K562 (cell line): ENCODE measurements around the gene SRP72. TPM values are rescaled to one million over a fixed set of nuclear protein-coding genes. Genes with fewer than 3 reads are reported as not detected.

ENCODE experiments used
- IRF2 ChIP-seq: sonication (generic); formaldehyde crosslinking; IDR thresholded peaks from 2 replicates; pipeline ENCODE4 v1.8.1; 2022; ENCODE audit warnings: mild to moderate bottlenecking, missing genetic modification reagents
- NELFE ChIP-seq: IDR thresholded peaks from 2 replicates; pipeline ENCODE4 v1.6.1; 2011; ENCODE audit warnings: mild to moderate bottlenecking; ENCODE audit not compliant: insufficient read depth, insufficient read length
- TAF7 ChIP-seq: fragments of 450-650 bp; IDR thresholded peaks from 2 replicates; pipeline ENCODE4 v1.6.1; 2016; ENCODE audit warnings: missing genetic modification characterization, missing compliant biosample characterization
- polyA plus RNA-seq, 8 experiments: library from polyadenylated mRNA; depleted of rRNA in 4 of 8; stranded (reverse) in 5 of 8; unstranded in 3 of 8; fragments of >200 nt; fragmentation: Nextera tagmentation in 2 of 8; fragmentation: Illumina TruSeq in 1 of 8; extraction: Ambion mirVana in 2 of 8; extraction: Trizol in 1 of 8; gene quantifications; 2 replicates each; pipeline versions ENCODE4 v1.2.1 to v1.2.3, GENCODE V29; 2011 to 2014; ENCODE audit warnings: inconsistent platforms in 1 of 8, missing spikeins in 1 of 8
- total RNA-seq, 7 experiments: library from RNA; depleted of rRNA in 6 of 7; stranded (reverse); fragments of >200 nt in 6 of 7; fragmentation: Illumina TruSeq in 2 of 7; extraction: Trizol in 2 of 7; gene quantifications; 2 replicates each; pipeline versions ENCODE4 v1.2.1 to v1.2.3, GENCODE V29; 2011 to 2021; ENCODE audit warnings: low replicate concordance in 1 of 7
- TF ChIP-seq, protein P1 (sequence below), 2 experiments: IDR thresholded peaks in 1 of 2; conservative IDR thresholded peaks in 1 of 2; 2 replicates each; pipeline ENCODE4 v1.6.1; 2016; ENCODE audit warnings: low read depth in 2 of 2, mild to moderate bottlenecking in 1 of 2, missing compliant biosample characterization in 1 of 2, missing genetic modification characterization in 1 of 2, moderate library complexity in 1 of 2
- TF ChIP-seq, protein P2 (sequence below): sonication (generic); formaldehyde crosslinking; IDR thresholded peaks from 2 replicates; pipeline ENCODE4 v1.8.0; 2022; ENCODE audit warnings: mild to moderate bottlenecking, missing genetic modification reagents
- TF ChIP-seq, protein P3 (sequence below): fragments of 250-450 bp; sonication (Bioruptor Pico); IDR thresholded peaks from 2 replicates; pipeline ENCODE4 v1.5.0; 2020; ENCODE audit warnings: mild to moderate bottlenecking, borderline replicate concordance
- TF ChIP-seq, protein P4 (sequence below): sonication (generic); formaldehyde crosslinking; IDR thresholded peaks from 2 replicates; pipeline ENCODE4 v1.8.0; 2022; ENCODE audit warnings: missing genetic modification reagents, mild to moderate bottlenecking, borderline replicate concordance

Gene SRP72
- total and polyA plus RNA-seq, 9 of the 15 experiments (the other 6 are each of a cell fraction or from before 2014, with no cell fraction given), result 124 to 341 (median 202) TPM

DNA sequence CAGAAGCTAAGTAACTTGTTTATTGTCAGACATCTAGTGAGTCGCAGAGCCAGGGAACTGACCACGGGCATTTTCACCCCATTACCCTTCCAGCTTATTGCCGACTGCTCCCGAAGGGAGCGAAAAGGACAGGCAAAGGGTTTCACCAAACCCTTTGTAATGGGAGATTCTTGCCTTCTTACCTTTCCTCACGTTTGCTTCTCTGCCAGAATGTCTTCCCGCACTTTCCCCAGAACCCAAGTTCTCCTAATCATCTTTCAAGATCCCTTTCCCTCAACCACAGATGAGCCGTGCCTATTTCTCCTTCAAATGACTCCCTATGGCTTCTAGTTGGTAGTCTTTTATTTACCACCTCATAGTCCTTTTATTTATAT is 520 bp upstream of the SRP72 start (continued):
- TF ChIP-seq, protein P1, sequence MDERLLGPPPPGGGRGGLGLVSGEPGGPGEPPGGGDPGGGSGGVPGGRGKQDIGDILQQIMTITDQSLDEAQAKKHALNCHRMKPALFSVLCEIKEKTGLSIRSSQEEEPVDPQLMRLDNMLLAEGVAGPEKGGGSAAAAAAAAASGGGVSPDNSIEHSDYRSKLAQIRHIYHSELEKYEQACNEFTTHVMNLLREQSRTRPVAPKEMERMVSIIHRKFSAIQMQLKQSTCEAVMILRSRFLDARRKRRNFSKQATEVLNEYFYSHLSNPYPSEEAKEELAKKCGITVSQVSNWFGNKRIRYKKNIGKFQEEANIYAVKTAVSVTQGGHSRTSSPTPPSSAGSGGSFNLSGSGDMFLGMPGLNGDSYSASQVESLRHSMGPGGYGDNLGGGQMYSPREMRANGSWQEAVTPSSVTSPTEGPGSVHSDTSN (CRISPR knock-in tag; IDR thresholded peaks at IDR 0.05; ENCODE audit: low read depth), result no peak
- TF ChIP-seq, protein P1 (tag; conservative IDR thresholded peaks at IDR 0.05; ENCODE audit: low read depth), result no peak
- TF ChIP-seq NELFE, result no peak
- TF ChIP-seq, protein P2, sequence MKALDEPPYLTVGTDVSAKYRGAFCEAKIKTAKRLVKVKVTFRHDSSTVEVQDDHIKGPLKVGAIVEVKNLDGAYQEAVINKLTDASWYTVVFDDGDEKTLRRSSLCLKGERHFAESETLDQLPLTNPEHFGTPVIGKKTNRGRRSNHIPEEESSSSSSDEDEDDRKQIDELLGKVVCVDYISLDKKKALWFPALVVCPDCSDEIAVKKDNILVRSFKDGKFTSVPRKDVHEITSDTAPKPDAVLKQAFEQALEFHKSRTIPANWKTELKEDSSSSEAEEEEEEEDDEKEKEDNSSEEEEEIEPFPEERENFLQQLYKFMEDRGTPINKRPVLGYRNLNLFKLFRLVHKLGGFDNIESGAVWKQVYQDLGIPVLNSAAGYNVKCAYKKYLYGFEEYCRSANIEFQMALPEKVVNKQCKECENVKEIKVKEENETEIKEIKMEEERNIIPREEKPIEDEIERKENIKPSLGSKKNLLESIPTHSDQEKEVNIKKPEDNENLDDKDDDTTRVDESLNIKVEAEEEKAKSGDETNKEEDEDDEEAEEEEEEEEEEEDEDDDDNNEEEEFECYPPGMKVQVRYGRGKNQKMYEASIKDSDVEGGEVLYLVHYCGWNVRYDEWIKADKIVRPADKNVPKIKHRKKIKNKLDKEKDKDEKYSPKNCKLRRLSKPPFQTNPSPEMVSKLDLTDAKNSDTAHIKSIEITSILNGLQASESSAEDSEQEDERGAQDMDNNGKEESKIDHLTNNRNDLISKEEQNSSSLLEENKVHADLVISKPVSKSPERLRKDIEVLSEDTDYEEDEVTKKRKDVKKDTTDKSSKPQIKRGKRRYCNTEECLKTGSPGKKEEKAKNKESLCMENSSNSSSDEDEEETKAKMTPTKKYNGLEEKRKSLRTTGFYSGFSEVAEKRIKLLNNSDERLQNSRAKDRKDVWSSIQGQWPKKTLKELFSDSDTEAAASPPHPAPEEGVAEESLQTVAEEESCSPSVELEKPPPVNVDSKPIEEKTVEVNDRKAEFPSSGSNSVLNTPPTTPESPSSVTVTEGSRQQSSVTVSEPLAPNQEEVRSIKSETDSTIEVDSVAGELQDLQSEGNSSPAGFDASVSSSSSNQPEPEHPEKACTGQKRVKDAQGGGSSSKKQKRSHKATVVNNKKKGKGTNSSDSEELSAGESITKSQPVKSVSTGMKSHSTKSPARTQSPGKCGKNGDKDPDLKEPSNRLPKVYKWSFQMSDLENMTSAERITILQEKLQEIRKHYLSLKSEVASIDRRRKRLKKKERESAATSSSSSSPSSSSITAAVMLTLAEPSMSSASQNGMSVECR (CRISPR knock-in tag), result no peak
- no peak for TF ChIP-seq IRF2 (CRISPR knock-in tag)
- no peak for TF ChIP-seq TAF7 (tag)
- TF ChIP-seq, protein P3, sequence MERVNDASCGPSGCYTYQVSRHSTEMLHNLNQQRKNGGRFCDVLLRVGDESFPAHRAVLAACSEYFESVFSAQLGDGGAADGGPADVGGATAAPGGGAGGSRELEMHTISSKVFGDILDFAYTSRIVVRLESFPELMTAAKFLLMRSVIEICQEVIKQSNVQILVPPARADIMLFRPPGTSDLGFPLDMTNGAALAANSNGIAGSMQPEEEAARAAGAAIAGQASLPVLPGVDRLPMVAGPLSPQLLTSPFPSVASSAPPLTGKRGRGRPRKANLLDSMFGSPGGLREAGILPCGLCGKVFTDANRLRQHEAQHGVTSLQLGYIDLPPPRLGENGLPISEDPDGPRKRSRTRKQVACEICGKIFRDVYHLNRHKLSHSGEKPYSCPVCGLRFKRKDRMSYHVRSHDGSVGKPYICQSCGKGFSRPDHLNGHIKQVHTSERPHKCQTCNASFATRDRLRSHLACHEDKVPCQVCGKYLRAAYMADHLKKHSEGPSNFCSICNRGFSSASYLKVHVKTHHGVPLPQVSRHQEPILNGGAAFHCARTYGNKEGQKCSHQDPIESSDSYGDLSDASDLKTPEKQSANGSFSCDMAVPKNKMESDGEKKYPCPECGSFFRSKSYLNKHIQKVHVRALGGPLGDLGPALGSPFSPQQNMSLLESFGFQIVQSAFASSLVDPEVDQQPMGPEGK (CRISPR knock-in tag), result no peak
- TF ChIP-seq, protein P4, sequence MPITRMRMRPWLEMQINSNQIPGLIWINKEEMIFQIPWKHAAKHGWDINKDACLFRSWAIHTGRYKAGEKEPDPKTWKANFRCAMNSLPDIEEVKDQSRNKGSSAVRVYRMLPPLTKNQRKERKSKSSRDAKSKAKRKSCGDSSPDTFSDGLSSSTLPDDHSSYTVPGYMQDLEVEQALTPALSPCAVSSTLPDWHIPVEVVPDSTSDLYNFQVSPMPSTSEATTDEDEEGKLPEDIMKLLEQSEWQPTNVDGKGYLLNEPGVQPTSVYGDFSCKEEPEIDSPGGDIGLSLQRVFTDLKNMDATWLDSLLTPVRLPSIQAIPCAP, result no peak
